ENCODE results near the gene AHCYL1.

- TF ChIP-seq, protein P1, sequence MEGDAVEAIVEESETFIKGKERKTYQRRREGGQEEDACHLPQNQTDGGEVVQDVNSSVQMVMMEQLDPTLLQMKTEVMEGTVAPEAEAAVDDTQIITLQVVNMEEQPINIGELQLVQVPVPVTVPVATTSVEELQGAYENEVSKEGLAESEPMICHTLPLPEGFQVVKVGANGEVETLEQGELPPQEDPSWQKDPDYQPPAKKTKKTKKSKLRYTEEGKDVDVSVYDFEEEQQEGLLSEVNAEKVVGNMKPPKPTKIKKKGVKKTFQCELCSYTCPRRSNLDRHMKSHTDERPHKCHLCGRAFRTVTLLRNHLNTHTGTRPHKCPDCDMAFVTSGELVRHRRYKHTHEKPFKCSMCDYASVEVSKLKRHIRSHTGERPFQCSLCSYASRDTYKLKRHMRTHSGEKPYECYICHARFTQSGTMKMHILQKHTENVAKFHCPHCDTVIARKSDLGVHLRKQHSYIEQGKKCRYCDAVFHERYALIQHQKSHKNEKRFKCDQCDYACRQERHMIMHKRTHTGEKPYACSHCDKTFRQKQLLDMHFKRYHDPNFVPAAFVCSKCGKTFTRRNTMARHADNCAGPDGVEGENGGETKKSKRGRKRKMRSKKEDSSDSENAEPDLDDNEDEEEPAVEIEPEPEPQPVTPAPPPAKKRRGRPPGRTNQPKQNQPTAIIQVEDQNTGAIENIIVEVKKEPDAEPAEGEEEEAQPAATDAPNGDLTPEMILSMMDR (IDR thresholded peaks at IDR 0.05) = no peak
- no peak for TF ChIP-seq POLR2A (IDR thresholded peaks at IDR 0.05)
Observed at GRCh38 chr1:109984190-109984455, 442 bp upstream of the AHCYL1 start.
